K562 (cell line): Measurements from ENCODE around the gene RNF114.

Source experiments
- GMEB1 ChIP-seq: fragments of 250-450 bp; sonication (Bioruptor Pico); IDR thresholded peaks from 2 replicates; pipeline ENCODE4 v1.4.0; 2020; ENCODE audit warnings: mild to moderate bottlenecking
- PBX2 ChIP-seq, 2 experiments: IDR thresholded peaks in 1 of 2; conservative IDR thresholded peaks in 1 of 2; 2 replicates each; pipeline ENCODE4 v1.6.1; 2016; ENCODE audit warnings: low read depth in 2 of 2, mild to moderate bottlenecking in 1 of 2, missing compliant biosample characterization in 1 of 2, missing genetic modification characterization in 1 of 2, moderate library complexity in 1 of 2
- ZNF174 ChIP-seq: fragments of 250-450 bp; sonication (Bioruptor Pico); IDR thresholded peaks from 2 replicates; pipeline ENCODE4 v1.4.0; 2020; ENCODE audit warnings: mild to moderate bottlenecking

GRCh38 chr20:49986049-49986448 lies 49.9 kb downstream of the RNF114 start:
- TF ChIP-seq GMEB1 (no peak), PBX2 (CRISPR knock-in tag; IDR thresholded peaks at IDR 0.05; ENCODE audit: low read depth) (no peak), PBX2 (tag; conservative IDR thresholded peaks at IDR 0.05; ENCODE audit: low read depth) (no peak), ZNF174 (CRISPR knock-in tag) (no peak)
